ELF-1 (cell line): ENCODE data around the gene BMS1.
"Not testable (repeated sequence)": the region's sequence is repeated elsewhere in the genome, so short reads cannot be mapped to it uniquely, and the experiment has no call there.

ENCODE experiments used
- DNase-seq: peaks from one replicate; pipeline ENCODE4 v3.0.0-alpha.2; 2016; ENCODE audit warnings: low read depth, low spot score

BMS1 gene

DNA sequence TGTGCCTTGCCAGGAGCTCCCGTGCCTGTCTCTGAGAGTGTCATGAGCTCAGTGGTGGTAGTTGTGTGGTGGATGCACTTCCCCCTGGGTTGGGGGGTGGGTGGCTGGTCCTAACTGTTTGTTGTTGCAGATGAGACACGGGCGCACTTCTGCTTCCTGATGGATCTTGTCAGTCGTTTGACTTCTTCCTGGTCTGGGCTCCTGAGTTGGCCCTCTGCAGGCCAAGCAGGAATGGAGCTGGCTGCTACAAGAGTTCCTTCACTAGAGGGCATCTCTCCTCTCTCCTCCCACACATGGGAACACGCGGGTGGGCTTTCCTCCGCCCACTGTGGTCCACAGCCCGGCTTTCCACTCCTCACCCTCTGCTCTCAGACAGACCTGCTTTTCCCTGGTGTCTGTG, 82.0 kb downstream of the BMS1 start:
- no peak for DNase-seq

GRCh38 chr10:42865716-42866114, 83.1 kb downstream of the BMS1 start:
- no peak for DNase-seq

DNA sequence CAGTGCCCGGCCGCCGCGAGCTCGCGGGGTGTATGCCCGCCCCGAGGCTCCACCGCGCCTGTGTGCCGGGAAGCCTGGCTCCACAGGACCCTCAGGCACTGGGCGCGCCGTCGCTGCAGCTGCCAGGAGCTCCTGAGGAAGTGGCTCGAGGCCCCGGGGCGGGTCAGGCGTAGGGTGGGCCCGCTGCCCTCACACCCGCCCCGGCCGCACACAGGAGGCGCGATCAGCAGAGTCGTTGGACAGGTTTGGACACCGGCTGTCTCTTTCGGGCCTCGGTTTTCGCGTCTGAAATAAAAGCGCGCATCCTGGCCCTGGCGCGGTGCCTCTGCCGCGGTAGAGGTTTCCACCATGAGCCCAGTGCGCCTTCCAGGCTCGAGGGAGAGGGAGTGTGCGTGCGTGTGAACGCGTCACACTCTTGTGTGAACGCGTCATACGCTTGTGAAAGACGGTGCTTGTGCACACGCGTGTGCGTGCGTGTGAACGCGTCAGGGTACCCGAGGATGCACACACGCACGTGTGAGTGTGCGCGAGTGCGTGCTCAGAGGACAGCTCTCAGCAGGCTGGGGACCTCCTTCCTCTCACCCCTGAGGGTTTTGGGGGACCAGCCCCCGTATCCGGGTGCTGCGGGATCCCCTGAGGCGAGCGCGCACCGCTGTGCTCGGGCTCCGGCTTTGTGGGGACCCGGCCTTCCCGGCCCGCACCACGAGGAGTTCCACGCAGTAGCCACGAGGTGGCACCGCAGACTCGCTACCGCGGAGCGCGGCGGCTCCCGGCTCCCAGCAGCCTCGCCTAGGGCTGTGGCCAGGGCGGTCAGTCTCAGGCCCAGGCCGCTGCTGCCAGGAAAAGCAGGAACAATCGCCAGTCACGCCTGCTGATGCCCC, 83.8 kb downstream of the BMS1 start:
- peak; percentile 88 for DNase-seq

DNA sequence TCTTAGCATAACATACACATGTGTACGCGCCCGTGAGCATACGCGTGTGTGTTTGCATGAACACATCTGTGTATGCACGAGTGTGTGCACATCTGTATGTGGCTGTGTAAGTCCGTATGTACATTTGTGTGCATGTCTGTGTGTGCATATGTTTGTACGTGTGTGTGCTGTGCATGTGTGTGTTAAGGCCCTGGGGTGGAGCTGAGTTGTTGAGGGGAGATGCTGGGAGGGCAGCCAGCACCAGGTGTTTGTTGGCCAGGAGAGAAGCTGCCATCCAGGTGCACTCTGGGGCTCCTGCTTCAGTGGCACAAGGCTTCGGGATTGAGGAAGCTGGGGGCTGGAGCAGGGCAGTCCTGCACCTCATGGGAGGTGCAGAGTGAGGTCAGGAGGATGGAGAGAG, 85.0 kb downstream of the BMS1 start:
- DNase-seq: no peak

GRCh38 chr10:42868530-42868929, 85.9 kb downstream of the BMS1 start:
- no peak for DNase-seq

- DNase-seq: no peak
These were observed 87.4 kb downstream of the BMS1 start for GRCh38 chr10:42869977-42870350.

- not testable (repeated sequence) for DNase-seq
These were observed 88.6 kb downstream of the BMS1 start for GRCh38 chr10:42871138-42871641.

- no peak for DNase-seq
These were observed 89.2 kb downstream of the BMS1 start for GRCh38 chr10:42871823-42872222.

DNA sequence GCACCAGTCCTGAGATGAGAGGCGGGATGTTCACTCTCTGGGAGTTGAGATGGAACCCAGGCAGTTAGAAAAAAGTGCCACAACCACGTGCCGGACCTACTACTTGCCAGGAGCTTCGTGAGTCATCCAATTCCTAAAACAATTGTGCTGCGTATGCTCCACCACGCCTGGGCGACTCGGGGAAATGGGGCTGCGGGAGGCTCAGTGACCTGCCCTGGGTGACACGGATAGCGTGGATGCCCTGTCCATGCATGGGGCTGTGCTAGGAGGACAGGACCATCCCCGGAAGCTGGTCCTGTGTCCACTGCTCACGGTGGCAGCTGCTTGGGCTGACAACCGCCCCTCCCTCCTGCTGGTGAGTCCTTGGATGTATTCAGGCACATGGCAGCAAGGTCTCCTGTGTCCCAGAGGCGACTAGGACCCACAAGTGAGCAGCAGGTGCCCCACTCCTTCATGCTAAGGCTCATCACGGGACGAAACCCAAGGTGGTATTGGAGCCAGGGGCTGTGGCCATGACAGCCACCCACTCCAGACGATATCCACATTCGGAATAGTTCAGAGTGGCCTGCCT, 90.4 kb downstream of the BMS1 start:
- DNase-seq: no peak

GRCh38 chr10:42874713-42875387, 92.3 kb downstream of the BMS1 start:
- no peak for DNase-seq

DNA sequence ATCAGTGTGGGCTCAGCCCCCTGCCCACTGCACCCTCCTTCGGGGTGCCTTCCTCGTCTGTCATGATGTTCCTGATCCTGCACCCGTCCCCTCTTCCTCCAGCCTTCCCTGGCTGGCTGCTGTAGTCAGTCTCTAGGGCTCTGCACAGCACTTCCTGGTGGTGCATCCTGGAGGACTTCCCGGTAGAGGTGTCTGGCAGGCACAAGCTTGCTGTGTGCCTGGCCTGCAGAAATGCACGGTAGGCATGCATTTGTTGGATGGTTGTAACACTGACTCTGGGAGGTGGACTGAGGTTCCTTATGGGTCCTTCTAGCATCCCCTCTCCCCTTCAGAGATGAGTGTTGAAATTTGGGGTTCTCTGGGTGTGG, 92.8 kb downstream of the BMS1 start:
- no peak for DNase-seq

DNA sequence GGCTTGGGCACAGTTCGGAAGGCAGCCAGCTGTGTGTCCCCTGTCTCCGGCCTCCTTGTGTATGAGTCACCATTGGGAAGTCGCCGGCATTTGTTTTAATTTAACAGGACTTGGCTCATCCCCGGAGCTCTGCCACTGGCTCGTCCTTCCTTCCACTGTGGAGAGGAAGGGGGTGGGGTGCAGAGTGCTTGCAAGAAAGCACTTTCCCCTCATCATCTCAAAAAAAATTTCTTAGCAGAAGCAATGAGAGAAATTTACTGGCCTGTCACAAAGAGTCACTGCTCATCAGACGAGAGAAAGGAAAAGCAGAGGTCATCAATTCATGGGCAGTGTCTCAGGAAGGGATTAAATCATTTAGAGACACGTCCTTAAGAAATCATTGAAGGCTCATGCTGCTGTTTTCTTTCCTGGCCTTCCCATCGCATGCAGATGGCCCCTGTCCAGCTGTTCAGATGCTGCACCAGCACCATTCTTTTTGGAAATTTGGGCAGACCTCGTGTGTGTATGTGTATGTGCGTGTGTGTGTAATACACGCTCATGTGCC, 93.3 kb downstream of the BMS1 start:
- DNase-seq: no peak

GRCh38 chr10:42876476-42876875, 93.9 kb downstream of the BMS1 start:
- no peak for DNase-seq

DNA sequence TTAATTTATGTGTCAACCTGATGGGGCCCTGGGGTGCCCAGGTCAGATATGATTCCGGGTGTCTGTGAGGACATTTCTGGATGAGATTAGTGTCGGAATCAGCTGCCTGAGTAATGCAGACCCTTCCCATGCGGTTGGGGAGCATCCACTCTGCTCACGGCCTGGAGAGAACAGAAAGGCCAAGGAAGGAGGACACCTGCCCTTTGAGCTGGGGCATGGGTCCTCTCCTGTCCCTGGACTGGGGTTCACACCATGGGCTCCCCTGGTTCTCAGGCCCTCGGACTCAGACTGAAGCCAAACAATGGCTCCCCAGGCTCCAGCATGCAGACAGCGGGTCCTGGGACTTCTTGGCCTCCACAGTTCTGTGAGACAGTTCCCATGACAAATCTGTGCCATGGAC, 94.3 kb downstream of the BMS1 start:
- DNase-seq: no peak

DNA sequence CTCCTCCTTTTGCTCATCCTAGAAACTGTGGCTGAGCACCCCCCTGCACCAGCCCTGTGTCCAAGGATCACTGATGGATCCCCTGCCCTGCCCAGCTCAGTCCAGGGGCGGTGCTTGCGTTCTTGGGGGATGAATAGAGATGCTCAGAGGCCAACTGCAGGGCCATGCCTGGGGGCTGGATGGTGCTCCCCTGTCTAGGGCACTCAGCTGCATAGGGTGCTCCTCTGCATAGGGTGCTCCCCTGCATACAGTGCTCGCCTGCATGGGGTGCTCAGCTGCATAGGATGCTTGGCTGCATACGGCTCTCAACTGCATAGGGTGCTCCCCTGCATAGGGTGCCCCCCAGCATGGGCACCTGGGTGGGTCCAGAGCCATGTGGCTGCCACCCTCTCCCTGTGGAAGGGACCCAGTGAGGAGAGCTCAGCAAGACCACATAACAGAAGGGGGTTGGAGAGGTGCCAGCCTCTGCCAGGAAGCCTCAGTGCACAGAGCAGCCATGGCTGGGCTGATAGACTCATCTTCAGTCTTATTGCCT, 95.0 kb downstream of the BMS1 start:
- DNase-seq: no peak

- no peak for DNase-seq
These were observed 95.7 kb downstream of the BMS1 start for GRCh38 chr10:42878134-42878820.

GRCh38 chr10:42878821-42879195, 96.2 kb downstream of the BMS1 start:
- DNase-seq: no peak

DNA sequence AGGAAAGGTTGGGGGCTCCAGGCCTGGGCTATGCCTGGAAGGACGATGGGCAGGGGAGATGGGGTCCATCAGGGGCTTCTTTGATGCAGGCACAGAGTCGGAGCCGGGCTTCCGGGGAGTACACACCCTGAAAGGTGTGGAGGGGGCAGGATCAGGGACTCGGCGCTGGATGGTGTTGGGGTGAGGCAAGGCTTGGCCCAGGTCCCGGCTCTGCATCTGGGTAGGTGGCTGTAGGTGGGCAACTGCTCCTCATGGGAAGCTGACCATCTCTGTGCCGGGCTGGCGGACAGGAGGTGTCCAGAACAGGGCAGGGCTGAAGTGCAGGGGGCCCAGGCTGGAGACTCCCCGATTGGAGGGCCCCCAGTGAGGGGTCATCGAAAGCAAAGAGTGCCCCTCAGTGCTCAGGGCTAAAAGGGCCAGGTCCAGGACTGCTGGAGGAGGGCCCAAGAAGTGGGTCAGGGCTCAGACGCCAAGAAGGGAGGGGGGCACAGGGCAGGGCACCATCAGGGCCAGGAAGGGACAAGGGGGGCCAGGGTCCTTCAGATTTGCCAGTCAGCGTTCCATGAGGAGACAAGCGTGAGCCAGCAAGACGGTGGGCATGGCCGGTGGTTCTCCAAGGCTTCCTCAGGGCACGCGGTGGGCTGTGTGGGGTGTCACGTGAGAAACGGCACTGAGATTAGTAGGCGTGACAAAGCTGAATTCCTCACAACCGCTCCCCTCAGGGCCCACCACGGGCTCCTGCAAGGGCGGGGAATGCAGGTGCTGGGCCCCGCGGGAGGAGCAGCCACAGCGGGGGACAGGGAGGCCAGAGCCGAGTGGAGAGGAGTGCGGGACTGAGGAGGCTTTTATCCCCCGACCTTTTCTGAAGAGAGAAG, 97.0 kb downstream of the BMS1 start:
- no peak for DNase-seq

- DNase-seq: no peak
These were observed 97.6 kb downstream of the BMS1 start for GRCh38 chr10:42880255-42880620.

DNA sequence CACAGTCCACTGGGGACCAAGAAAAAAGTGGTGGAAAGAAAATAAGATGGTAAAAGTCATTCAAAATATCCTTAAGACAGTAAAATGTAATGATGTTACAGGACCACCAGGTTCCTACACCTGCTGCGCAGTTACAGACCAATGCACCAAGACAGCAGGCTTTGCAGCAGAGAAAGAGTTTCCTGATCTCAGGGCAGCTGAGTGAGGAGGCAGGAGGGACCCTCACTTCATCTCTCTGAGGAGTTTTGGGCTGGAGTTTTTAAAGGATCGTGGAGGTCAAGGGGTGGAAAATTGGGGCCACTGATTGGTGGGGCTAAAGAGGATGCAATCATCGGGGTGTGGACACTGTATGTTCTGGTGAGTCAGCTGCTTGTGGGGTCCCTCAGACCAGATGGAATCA, 100.0 kb downstream of the BMS1 start:
- DNase-seq: no peak
